ACC112 (cell line): ENCODE measurements around the gene ANKRD63.
A peak's percentile ranks its signal among the peaks of the same experiment; 100 is the strongest.

Experiments used
- H2AFZ ChIP-seq: fragments of 200-600 bp; sonication (generic); one replicate; pipeline ENCODE4 v1.6.0; 2017; ENCODE audit warnings: antibody characterized with exemption, low read length; ENCODE audit not compliant: unreplicated experiment
- H3K27ac ChIP-seq: fragments of 200-600 bp; sonication (generic); 2 replicates; pipeline ENCODE4 v1.5.1; 2014; ENCODE audit warnings: low read depth, mild to moderate bottlenecking, antibody characterized with exemption, low read length, moderate library complexity
- H3K27me3 ChIP-seq: fragments of 200-600 bp; sonication (generic); 2 replicates; pipeline ENCODE4 v1.6.1; 2014; ENCODE audit warnings: mild to moderate bottlenecking, antibody characterized with exemption, low read length, moderate library complexity, mixed read lengths; ENCODE audit not compliant: insufficient read depth
- H3K36me3 ChIP-seq: fragments of 200-600 bp; sonication (generic); 2 replicates; pipeline ENCODE4 v1.6.1; 2016; ENCODE audit warnings: mild to moderate bottlenecking, antibody characterized with exemption, low read length, moderate library complexity, mixed read lengths; ENCODE audit not compliant: insufficient read depth
- H3K4me1 ChIP-seq: fragments of 200-600 bp; sonication (generic); one replicate; pipeline ENCODE4 v1.6.1; 2016; ENCODE audit warnings: low read length, mixed read lengths; ENCODE audit not compliant: insufficient read depth, unreplicated experiment, control insufficient read depth
- H3K4me3 ChIP-seq: fragments of 200-600 bp; sonication (generic); 2 replicates; pipeline ENCODE4 v1.5.1; 2014; ENCODE audit warnings: mild to moderate bottlenecking, low read depth, low read length
- H3K79me2 ChIP-seq: fragments of 200-600 bp; sonication (generic); one replicate; pipeline ENCODE4 v1.6.0; 2016; ENCODE audit warnings: low read length; ENCODE audit not compliant: control insufficient read depth, unreplicated experiment, insufficient read depth

Gene ANKRD63

GRCh38 chr15:40240619-40241221, 42.1 kb downstream of the ANKRD63 start:
- Histone ChIP-seq H3K36me3 (no peaks in the 10 kb centered on the region), H3K4me1 (peaks cover 8% of the 10 kb centered on the region), H2AFZ (no peak overlapping the region), H3K4me3 (no peak overlapping the region), H3K27me3 (0 out of 2 replicates have a peak, but pooled peaks cover 5% of the 10 kb centered on the region), H3K27ac (no peak overlapping the region), H3K79me2 (no peaks in the 10 kb centered on the region)

GRCh38 chr15:40239693-40240618, 42.9 kb downstream of the ANKRD63 start:
- Histone ChIP-seq H2AFZ (no peak overlapping the region), H3K4me3 (peak overlapping the region; percentile 68), H3K4me1 (peaks cover 8% of the 10 kb centered on the region), H3K27me3 (0 out of 2 replicates have a peak, but pooled peaks cover 5% of the 10 kb centered on the region), H3K36me3 (no peaks in the 10 kb centered on the region), H3K27ac (no peak overlapping the region), H3K79me2 (no peaks in the 10 kb centered on the region)

DNA sequence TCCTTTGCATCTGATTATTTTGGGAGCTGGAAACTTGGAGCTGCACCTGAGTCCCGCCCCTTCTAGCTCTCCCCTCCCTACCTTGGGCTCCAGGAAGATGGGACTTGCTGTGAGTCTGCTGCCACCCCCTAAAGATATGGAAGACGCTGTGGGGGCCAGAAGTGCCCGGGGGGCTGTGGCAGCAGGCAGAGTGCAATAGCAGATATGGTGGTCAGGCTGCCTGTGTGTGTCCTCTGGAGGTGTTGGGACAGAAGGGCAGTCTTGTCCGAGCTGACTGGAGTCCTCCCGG, 43.5 kb downstream of the ANKRD63 start:
- no peak overlapping the region for H3K27ac ChIP-seq
- peak overlapping the region; percentile 68 for H3K4me3 ChIP-seq
- no peak overlapping the region for H2AFZ ChIP-seq
- H3K79me2 ChIP-seq: no peaks in the 10 kb centered on the region
- 0 out of 2 replicates have a peak, but pooled peaks cover 5% of the 10 kb centered on the region for H3K27me3 ChIP-seq
- peaks cover 8% of the 10 kb centered on the region for H3K4me1 ChIP-seq
- H3K36me3 ChIP-seq: no peaks in the 10 kb centered on the region

DNA sequence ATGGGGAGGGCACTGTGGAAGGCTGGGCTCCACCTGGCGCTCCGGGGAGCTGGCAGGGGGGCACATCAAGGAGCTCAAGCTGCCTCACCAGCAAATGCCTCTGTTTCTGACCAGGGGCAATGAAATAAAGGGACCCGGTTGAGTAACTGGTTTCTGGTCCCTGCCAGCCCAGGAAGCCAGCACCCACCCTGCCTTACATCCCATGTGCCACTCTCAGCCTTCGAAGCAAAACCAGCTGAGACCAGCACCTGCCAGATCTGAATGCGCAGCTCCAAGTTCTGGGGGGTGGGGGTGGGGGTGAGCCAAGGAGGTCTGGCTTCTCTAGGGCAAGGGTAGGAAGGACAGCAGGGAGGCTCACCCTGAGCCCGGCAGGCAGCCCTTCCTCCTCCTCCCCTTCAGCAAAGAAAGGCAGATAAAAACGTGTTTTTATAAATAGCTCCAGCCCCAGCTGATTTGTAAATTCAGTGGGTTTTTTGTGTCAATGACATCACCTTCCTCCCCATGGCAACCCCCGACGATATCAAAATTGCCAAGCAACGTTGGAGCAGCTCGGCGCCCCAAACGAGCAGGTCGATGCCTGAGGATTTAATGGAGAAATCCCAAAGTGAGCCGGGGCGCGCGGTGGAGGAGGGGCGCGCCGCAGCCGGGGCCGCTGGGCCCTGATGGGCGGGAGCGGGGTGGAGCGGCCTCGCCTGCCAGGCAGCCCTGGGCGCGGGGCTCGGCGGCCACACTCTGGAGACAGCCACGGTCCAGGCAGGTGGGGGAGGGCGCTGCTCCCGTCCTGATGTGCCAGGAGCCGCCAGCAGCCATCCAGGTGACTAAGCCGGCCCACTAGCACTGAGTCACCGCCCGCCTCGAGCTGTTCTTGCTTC, 44.1 kb downstream of the ANKRD63 start, which contains the start of gene PAK6:
TSS of gene PAK6 (plus strand) at position 532 of the 872 bp plus-strand sequence. CDS start 25,723 bp downstream, outside the sequence.
- Histone ChIP-seq H3K27ac (no peak within 1 kb of the TSS), H3K79me2 (no peaks in the 10 kb centered on the region), H3K36me3 (no peaks in the 10 kb centered on the region), H2AFZ (no peak within 1 kb of the TSS), H3K27me3 (0 out of 2 replicates have a peak, but pooled peaks cover 5% of the 10 kb centered on the region), H3K4me1 (peaks cover 8% of the 10 kb centered on the region), H3K4me3 (peak within 1 kb of the TSS; percentile 68)

- no peak overlapping the region for H3K27ac ChIP-seq
- H2AFZ ChIP-seq: no peak overlapping the region
- H3K36me3 ChIP-seq: no peaks in the 10 kb centered on the region
- H3K4me1 ChIP-seq: peaks cover 8% of the 10 kb centered on the region
- 0 out of 2 replicates have a peak, but pooled peaks cover 5% of the 10 kb centered on the region for H3K27me3 ChIP-seq
- H3K4me3 ChIP-seq: no peak overlapping the region
- no peaks in the 10 kb centered on the region for H3K79me2 ChIP-seq
These were observed 47.5 kb downstream of the ANKRD63 start for GRCh38 chr15:40235201-40235885.

GRCh38 chr15:40234783-40235182, 48.1 kb downstream of the ANKRD63 start:
- Histone ChIP-seq H3K36me3 (no peaks in the 10 kb centered on the region), H3K27ac (no peak overlapping the region), H3K4me1 (peaks cover 8% of the 10 kb centered on the region), H3K79me2 (no peaks in the 10 kb centered on the region), H2AFZ (no peak overlapping the region), H3K27me3 (0 out of 2 replicates have a peak, but pooled peaks cover 5% of the 10 kb centered on the region), H3K4me3 (no peak overlapping the region)

GRCh38 chr15:40233727-40234577, 48.9 kb downstream of the ANKRD63 start:
- H3K27ac ChIP-seq: no peak overlapping the region
- no peak overlapping the region for H3K4me3 ChIP-seq
- no peaks in the 10 kb centered on the region for H3K79me2 ChIP-seq
- H3K4me1 ChIP-seq: peaks cover 1% of the 10 kb centered on the region
- 0 out of 2 replicates have a peak, but pooled peaks cover 5% of the 10 kb centered on the region for H3K27me3 ChIP-seq
- no peaks in the 10 kb centered on the region for H3K36me3 ChIP-seq
- no peak overlapping the region for H2AFZ ChIP-seq

- H3K4me1 ChIP-seq: no peaks in the 10 kb centered on the region
- H3K36me3 ChIP-seq: no peaks in the 10 kb centered on the region
- H3K4me3 ChIP-seq: no peak overlapping the region
- no peaks in the 10 kb centered on the region for H3K79me2 ChIP-seq
- H3K27ac ChIP-seq: no peak overlapping the region
- H3K27me3 ChIP-seq: no peaks in the 10 kb centered on the region
- no peak overlapping the region for H2AFZ ChIP-seq
These were observed 50.2 kb downstream of the ANKRD63 start for GRCh38 chr15:40232625-40233070.
